ENCODE measurements around the gene KREMEN2. TPM values are rescaled to one million over a fixed set of nuclear protein-coding genes. Genes with fewer than 3 reads are reported as not detected.

The KREMEN2 gene
- total and polyA plus RNA-seq, 9 of the 15 experiments (the other 6 are each of a cell fraction or from before 2014, with no cell fraction given): 0.04 to 7.7 (median 1.5) TPM; not detected in 1

DNA sequence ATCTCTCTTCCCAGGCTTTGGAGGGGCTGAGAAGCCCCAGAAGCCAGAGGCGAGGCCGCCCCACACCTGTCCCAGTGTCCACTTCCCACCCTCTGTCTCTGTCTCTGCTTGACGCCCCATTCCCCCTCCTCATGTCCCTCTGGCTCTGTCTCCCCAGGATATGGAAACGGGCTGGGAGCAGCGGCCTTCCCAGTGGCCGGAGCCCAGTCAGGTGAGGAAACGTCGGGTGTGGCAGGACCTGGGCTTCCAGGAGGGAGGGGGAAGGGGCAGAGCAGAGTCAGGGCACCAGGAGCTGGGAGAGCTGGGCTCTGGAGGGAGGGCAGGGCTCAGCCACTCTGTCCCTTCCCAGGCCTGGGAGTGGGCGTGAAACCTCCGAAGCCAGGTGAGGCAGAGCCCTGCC lies 26.8 kb downstream of the KREMEN2 start:
- Histone ChIP-seq H3K9me3 (replicated peaks; ENCODE audit: control insufficient read depth, insufficient read depth, low read depth, low read length) (no peaks in the 10 kb centered on the region), H4K20me1 (replicated peaks; ENCODE audit: control insufficient read depth, insufficient read depth, low read length) (no peaks in the 10 kb centered on the region), H3K79me2 (ENCODE audit: control insufficient read depth, insufficient read depth, low read length) (no peaks in the 10 kb centered on the region), H3K4me1 (replicated peaks in 1 of 2; ENCODE audit: control insufficient read depth in 2 of 2, insufficient read depth in 2 of 2, low read length in 2 of 2) (peaks cover 0 to 41% of the 10 kb centered on the region in 2 experiments; a peak in 2 of 5 replicates), H3K4me2 (ENCODE audit: insufficient read depth, low read length) (no peak overlapping the region), H2AFZ (ENCODE audit: low read depth, low read length) (no peak overlapping the region), H3K9me1 (ENCODE audit: control insufficient read depth, insufficient read depth, low read length) (no peaks in the 10 kb centered on the region), H3K27ac (ENCODE audit: extremely low read depth, low read depth, low read length) (no peak overlapping the region), H3K36me3 (ENCODE audit: control insufficient read depth, insufficient read depth, low read length) (no peaks in the 10 kb centered on the region), H3K27me3 (ENCODE audit: control insufficient read depth in 2 of 2, insufficient read depth in 2 of 2, low read length in 2 of 2) (no peaks in the 10 kb centered on the region), H3K9ac (ENCODE audit: insufficient read depth in 1 of 2, low read depth in 2 of 2, low read length in 2 of 2) (no peak overlapping the region), H3K4me3 (no peak overlapping the region)
- intact Hi-C loops (cut with micrococcal nuclease) (no loop called here), in situ Hi-C loops (cut with MboI) (no loop called here)
- 37% methylated on average over 7 of the region's 10 CpGs for WGBS (ENCODE audit: insufficient coverage, low coverage, missing lambda C conversion rate)
- CTCF ChIA-PET (ENCODE audit: low intra/inter-chr PET ratio): no interaction called here
- no peak for DNase-seq (ENCODE audit: extremely low read depth in 1 of 4, low spot score in 3 of 4)
- ATAC-seq: no peak
- FAIRE-seq: no peak
- TF ChIP-seq ZNF57 (CRISPR knock-in tag; IDR thresholded peaks at IDR 0.05) (no peak), CLOCK (CRISPR knock-in tag; IDR thresholded peaks at IDR 0.05; ENCODE audit: borderline replicate concordance) (no peak), HDGF (IDR thresholded peaks at IDR 0.05) (no peak), CBFA2T3 (IDR thresholded peaks at IDR 0.05) (no peak), ZNF184 (CRISPR knock-in tag; IDR thresholded peaks at IDR 0.05) (no peak)
- POLR2A ChIA-PET: interaction anchor here (0.8 to 1.0 kb wide), 2 partner anchors 12 to 28 kb away, joined by 3 read pairs; no protein-coding TSS in a partner anchor
- no TSS peak for BruUV-seq (replicated peaks)

Data from K562 (cell line).